SKM-1 treated with dmso at 0.1 percent for 144 hours (cell line): ENCODE results near the gene KLHL22.
"Not testable (repeated sequence)": the region's sequence is repeated elsewhere in the genome, so short reads cannot be mapped to it uniquely, and the experiment has no call there.

Experiments
- DNase-seq: peaks from one replicate; lab custom pipeline; 2025; ENCODE audit not compliant: unreplicated experiment; lab: John Stamatoyannopoulos, UW

KLHL22 gene

GRCh38 chr22:20451129-20451778 lies 44.3 kb downstream of the KLHL22 start:
- not testable (repeated sequence) for DNase-seq

- DNase-seq = no peak
These were observed 45.1 kb downstream of the KLHL22 start for GRCh38 chr22:20450551-20450906.

GRCh38 chr22:20449819-20450550 lies 45.6 kb downstream of the KLHL22 start:
- DNase-seq = no peak

- no peak for DNase-seq
These were observed 47.0 kb downstream of the KLHL22 start for GRCh38 chr22:20448630-20449029.

- DNase-seq = no peak
These were observed 49.1 kb downstream of the KLHL22 start for GRCh38 chr22:20446383-20446970.

GRCh38 chr22:20444325-20444724 lies 51.3 kb downstream of the KLHL22 start:
- no peak for DNase-seq

- no peak for DNase-seq
These were observed 52.9 kb downstream of the KLHL22 start for GRCh38 chr22:20442485-20443284.

- DNase-seq = no peak
These were observed 53.7 kb downstream of the KLHL22 start for GRCh38 chr22:20441631-20442484.

- DNase-seq = no peak
These were observed 54.7 kb downstream of the KLHL22 start for GRCh38 chr22:20440637-20441591.

- no peak for DNase-seq
These were observed 55.5 kb downstream of the KLHL22 start for GRCh38 chr22:20439928-20440575.

- no peak for DNase-seq
These were observed 56.1 kb downstream of the KLHL22 start for GRCh38 chr22:20439556-20439927.

- no peak for DNase-seq
These were observed 56.7 kb downstream of the KLHL22 start for GRCh38 chr22:20438678-20439492.

GRCh38 chr22:20438427-20438677 lies 57.2 kb downstream of the KLHL22 start:
- DNase-seq = no peak

- DNase-seq = no peak
These were observed 57.8 kb downstream of the KLHL22 start, which contains the start of gene SCARF2 for GRCh38 chr22:20437613-20438426. TSS of gene SCARF2 (minus strand) at chr22:20437825. CDS start at chr22:20437754, 71 bp downstream.

- peak; percentile 43 for DNase-seq
These were observed 58.6 kb downstream of the KLHL22 start for GRCh38 chr22:20436768-20437612.

GRCh38 chr22:20436307-20436767 lies 59.3 kb downstream of the KLHL22 start:
- no peak for DNase-seq
